HUDEP-2 (cell line): ENCODE measurements around the gene MOGAT2.
"Not testable (repeated sequence)": the region's sequence is repeated elsewhere in the genome, so short reads cannot be mapped to it uniquely, and the experiment has no call there.

Experiments
- DNase-seq, 76 experiments: peaks; one replicate each; lab custom pipeline; 2025; ENCODE audit not compliant: unreplicated experiment in 76 of 76; lab: John Stamatoyannopoulos, UW

Gene MOGAT2

DNA sequence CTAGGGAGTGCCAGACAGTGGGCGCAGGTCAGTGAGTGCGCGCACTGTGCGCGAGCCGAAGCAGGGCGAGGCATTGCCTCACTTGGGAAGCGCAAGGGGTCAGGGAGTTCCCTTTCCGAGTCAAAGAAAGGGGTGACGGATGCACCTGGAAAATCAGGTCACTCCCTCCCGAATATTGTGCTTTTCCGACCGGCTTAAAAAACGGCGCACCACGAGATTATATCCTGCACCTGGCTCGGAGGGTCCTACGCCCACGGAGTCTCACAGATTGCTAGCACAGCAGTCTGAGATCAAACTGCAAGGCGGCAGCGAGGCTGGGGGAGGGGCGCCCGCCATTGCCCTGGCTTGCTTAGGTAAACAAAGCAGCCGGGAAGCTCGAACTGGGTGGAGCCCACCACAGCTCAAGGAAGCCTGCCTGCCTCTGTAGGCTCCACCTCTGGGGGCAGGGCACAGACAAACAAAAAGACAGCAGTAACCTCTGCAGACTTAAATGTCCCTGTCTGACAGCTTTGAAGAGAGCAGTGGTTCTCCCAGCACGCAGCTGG lies 31.2 kb downstream of the MOGAT2 start:
- DNase-seq: not testable (repeated sequence)

- not testable (repeated sequence) for DNase-seq
These were observed 37.3 kb downstream of the MOGAT2 start for GRCh38 chr11:75754933-75755332.

DNA sequence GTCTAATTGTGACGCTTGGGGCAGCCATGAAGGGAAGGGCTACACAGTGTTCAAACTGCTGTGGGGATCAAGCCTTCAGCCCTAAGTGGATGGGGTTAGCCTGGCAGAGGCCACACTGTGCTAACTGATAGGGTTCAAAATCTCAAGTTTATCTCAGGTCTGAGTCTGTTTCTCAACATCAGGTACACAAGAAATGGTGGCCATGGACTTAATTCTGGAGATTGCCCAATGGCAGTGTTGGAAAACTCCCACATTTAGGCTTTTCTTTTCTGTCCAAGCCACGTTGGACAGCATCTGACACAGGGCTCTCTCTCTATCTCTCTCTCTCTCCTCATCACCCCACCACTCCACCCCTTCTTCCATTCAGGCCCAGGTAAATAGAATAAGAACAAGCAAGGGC lies 40.0 kb downstream of the MOGAT2 start:
- DNase-seq: no peak

- no peak for DNase-seq
These were observed 42.2 kb downstream of the MOGAT2 start for GRCh38 chr11:75759832-75760231.

GRCh38 chr11:75760243-75760642 lies 42.6 kb downstream of the MOGAT2 start:
- DNase-seq: no peak

DNA sequence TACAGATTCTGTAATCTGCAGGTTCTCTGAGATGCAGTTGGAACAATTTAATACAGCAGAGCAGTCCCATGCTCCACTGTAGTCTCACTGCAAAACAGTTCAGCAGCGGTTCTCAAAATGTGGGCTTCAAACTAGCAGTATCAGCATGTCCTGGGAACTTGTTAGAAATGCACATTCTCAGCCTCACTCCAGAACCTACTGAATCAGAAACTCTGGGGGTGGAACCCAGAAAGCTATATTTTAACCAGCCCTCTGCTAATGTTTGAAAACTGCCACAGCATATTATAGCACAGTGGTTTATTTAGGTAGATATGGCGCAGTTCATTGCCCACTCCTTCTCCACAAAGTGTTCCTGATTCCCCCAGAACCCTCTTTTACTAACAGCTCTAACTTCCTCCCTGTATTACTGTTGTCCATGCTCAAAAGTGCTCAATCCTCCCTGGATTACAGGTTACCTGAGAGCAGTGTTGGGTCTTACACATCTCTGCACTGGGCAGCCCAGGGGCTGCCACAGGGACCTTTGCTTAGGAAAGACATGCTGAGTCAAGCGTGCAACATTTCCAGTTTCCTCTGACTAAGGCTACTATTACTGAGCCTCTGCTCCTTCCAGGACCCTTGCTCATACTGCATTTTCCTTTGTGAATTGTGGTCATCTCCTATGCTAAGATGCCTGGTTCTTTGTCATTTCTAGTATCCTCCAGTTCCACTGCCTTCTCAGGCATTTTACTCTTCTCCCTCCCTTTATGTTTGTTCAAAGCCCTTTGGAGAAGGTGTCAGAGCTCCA lies 43.3 kb downstream of the MOGAT2 start:
- DNase-seq: no peak

GRCh38 chr11:75762158-75762557 lies 44.5 kb downstream of the MOGAT2 start:
- no peak for DNase-seq

GRCh38 chr11:75762885-75763284 lies 45.2 kb downstream of the MOGAT2 start:
- no peak for DNase-seq

DNA sequence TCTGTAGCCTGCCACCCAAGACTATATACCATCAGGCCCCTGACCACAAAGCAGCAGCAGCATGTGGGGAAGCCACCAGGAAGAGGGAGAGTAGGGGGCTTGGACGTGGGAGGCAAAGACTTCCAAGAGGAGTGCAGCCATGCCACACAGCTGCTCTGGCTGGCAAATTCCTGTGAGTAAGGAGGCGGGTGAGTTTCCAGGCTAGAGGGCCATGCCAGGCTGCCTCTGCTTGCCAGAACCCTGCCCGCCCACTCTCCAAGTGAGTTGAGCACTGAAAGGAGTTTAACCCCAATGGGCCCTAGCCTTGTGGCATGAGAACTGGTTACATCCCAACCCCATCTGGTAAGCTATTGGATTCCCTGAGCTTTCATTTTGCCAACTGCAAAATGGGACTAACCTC lies 46.2 kb downstream of the MOGAT2 start:
- no peak for DNase-seq

DNA sequence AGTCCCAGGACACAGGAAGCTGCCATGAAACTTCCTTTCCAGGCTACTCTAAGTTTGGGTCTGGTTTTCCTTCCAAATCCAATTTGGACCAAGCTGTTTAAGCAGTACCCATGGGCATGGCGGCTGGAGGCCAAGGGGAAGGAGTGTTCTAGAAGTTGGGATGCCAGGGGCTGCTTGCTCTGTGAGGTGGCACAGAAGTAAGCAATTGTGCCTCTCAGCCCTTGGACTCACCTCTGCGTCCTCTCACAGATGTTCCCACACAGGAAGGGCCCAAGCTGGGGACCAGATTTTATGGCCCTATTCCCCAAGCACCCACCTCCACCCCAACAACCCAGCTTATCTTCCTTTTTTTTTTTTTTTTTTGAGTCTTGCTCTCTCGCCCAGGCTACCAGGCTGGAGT lies 47.5 kb downstream of the MOGAT2 start:
- DNase-seq: no peak

GRCh38 chr11:75766443-75767227 lies 49.0 kb downstream of the MOGAT2 start:
- DNase-seq: no peak

GRCh38 chr11:75767228-75767572 lies 49.6 kb downstream of the MOGAT2 start:
- DNase-seq: no peak

DNA sequence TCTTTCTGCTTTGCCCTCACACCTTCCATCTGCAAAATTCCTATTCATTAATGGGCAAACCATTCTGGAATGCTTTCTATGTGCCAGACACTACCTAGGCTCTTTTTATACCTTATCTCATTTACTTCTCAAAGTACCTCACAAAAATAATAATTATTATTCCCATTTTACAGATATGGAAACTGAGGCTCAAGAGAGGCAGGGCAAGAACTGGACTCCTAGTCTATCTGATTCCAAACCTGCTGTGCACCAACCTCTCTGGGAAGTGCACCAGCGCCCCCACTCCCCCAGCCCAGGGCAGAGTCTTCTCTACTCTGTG lies 50.1 kb downstream of the MOGAT2 start:
- DNase-seq: no peak

- peak in 73 of 76 experiments; percentile 27 to 92 (median 72) for DNase-seq
These were observed 50.7 kb downstream of the MOGAT2 start, which contains the start of gene DGAT2 for GRCh38 chr11:75768112-75768908. TSS of gene DGAT2 (plus strand) at chr11:75768778. CDS start at chr11:75768992, 214 bp downstream.

- peak in 1 of 76 experiments; percentile 5 for DNase-seq
These were observed 51.5 kb downstream of the MOGAT2 start for GRCh38 chr11:75768909-75769771.

- peak in 2 of 76 experiments; percentile 11 to 15 for DNase-seq
These were observed 52.5 kb downstream of the MOGAT2 start for GRCh38 chr11:75770102-75770501.

DNA sequence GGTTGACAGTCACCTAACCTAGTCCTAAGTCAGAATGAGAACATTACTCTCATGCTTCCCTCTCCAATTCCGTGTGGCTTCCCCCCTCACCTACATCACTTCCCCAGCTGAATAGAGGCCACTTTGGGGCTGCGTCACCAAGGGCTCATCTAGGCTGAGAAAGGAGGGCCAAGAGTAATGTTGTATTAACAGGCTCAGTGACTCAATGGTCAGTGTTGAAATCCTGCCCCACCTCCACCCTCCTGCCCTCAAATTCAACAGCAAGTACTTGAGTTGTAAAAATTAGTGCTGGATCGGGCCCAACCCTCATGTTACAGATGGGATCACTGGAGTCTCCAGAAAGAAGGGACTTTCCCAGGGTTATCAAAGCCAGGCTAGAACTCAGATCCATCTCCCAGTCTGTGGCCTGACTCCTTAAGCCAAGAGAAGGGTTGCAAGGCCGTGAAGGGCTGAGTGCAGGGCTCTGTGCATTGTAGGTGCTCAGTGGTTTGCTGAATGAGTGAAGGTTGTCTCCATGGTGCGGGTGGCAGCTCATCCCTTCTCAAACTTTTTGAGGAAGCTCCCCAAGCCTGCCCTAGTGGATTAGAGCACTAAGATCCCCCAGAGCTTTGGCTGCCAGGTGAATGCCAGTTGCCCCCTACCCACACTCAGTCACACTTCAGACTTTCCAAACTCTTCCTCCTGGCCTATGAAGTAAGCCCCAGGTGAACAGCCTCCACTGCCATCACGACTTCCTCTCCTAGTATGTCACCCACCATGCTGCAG lies 54.2 kb downstream of the MOGAT2 start:
- DNase-seq: no peak

GRCh38 chr11:75773595-75774353 lies 56.1 kb downstream of the MOGAT2 start:
- no peak for DNase-seq

- no peak for DNase-seq
These were observed 57.4 kb downstream of the MOGAT2 start for GRCh38 chr11:75775056-75775455.
